Small intestine (tissue), 7 donors: ENCODE measurements around the gene PROZ. TPM values are rescaled to one million over a fixed set of nuclear protein-coding genes. Genes with fewer than 3 reads are reported as not detected.

Experiments used
- DNase-seq, 2 donors: peaks; one replicate each; pipeline versions ENCODE4 v3.0.0 to v3.0.0-alpha.2; 2013
- FAIRE-seq: peaks from 2 replicates; lab custom pipeline; 2012; peaks lifted over from hg19 to GRCh38; lab: Jason Lieb, UNC
- H3K27ac ChIP-seq, 3 donors: one replicate each; pipeline ENCODE4 v1.5.1; 2013; ENCODE audit warnings: low read length in 2 of 3, mild to moderate bottlenecking in 2 of 3, control low read depth in 1 of 3, inconsistent platforms in 1 of 3, low read depth in 1 of 3, moderate library complexity in 1 of 3
- H3K27me3 ChIP-seq, 3 donors: one replicate each; pipeline ENCODE4 v1.6.1; 2013; ENCODE audit warnings: low read length in 3 of 3, inconsistent platforms in 1 of 3; ENCODE audit not compliant: control insufficient read depth in 3 of 3, insufficient read depth in 3 of 3
- H3K36me3 ChIP-seq, 3 donors: one replicate each; pipeline ENCODE4 v1.6.1; 2013; ENCODE audit warnings: low read length in 3 of 3, inconsistent platforms in 1 of 3, low read depth in 1 of 3, mild to moderate bottlenecking in 1 of 3, moderate library complexity in 1 of 3; ENCODE audit not compliant: control insufficient read depth in 3 of 3, insufficient read depth in 2 of 3
- H3K4me1 ChIP-seq, 3 donors: one replicate each; pipeline ENCODE4 v1.6.1; 2013; ENCODE audit warnings: low read length in 2 of 3, inconsistent platforms in 1 of 3, low read depth in 1 of 3, mild to moderate bottlenecking in 1 of 3, moderate library complexity in 1 of 3; ENCODE audit not compliant: control insufficient read depth in 3 of 3, insufficient read depth in 2 of 3
- H3K4me3 ChIP-seq, 3 donors: one replicate each; pipeline ENCODE4 v1.5.1; 2013; ENCODE audit warnings: low read length in 3 of 3, control low read depth in 1 of 3, inconsistent platforms in 1 of 3, low read depth in 1 of 3, mild to moderate bottlenecking in 1 of 3, moderate library complexity in 1 of 3
- H3K9me3 ChIP-seq, 2 donors: one replicate each; pipeline ENCODE4 v1.6.1; 2013; ENCODE audit warnings: low read depth in 1 of 2, low read length in 1 of 2; ENCODE audit not compliant: control insufficient read depth in 2 of 2, insufficient read depth in 1 of 2
- WGBS, 3 donors: extraction: QIAGEN DNeasy Blood & Tissue Kit; methylation state at CpG; one replicate each; pipeline ENCODE4 v1.1.7; 2013; 5-methylcytosine and 5-hydroxymethylcytosine counted together
- polyA plus RNA-seq, 4 donors: library from polyadenylated mRNA; stranded (reverse) in 3 of 4; unstranded in 1 of 4; fragments of 200-250 nt in 3 of 4; fragments of 120-200 nt in 1 of 4; gene quantifications; one replicate each; pipeline versions ENCODE4 v1.2.1 to v1.2.3, GENCODE V29; 2013
- donor health status: healthy with polysubstance abuse.
- donor health status: control.
- donor health status: control.
- donor health status: Bipolar disorder and iron deficiency.
- donor health status: healthy.

The PROZ gene
- polyA plus RNA-seq, 4 donors: 0.84 TPM; not detected in 3

DNA sequence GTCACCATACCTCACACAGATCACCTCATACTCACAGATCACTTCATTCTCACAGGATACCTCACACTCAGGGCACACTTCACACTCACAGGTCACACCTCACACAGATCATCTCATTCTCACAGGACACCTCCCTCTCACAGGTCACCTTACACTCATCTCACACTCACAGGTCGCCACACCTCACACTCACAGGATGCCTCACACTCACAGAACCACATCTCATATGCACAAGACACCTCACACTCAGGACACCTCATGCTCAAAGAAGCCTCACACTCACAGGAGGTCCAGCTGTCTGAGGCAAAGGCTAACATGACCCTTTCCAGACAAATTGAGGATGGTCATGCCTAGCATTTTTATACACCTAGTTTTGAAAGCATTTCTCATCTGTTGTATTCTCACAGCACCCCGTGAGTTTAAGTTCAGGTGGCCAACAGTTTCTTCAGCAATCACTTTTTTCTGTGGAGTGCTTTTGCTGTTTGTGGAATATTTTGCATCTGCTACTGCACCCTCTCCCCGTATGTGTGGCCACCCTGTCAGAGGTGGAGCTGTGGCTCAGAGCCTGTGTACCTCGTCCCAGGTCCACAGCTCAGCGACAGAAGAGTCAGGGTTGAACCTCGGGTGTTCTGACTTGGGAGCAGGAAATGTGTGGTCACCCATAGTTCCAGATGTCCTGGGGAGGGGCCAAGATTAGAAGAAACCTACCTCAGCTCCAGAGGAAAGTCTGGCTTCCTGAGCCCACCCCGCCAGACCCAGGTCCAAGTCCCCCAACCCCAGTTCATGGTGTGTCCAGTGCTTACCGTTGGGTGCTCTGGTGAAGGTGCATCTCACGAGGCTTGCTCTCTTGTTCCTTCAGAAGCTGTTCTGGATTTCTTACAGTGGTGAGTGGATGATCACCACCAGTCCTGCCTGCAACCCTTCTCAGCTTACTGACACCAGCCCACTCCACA, 45.3 kb upstream of the PROZ start:
- Histone ChIP-seq H3K9me3 (peaks cover 0 to 7% of the 10 kb centered on the region in 2 donors), H3K27ac (no peak overlapping the region), H3K27me3 (peaks cover 6 to 21% (median 8%) of the 10 kb centered on the region in 3 donors), H3K36me3 (peaks cover 0 to 19% (median 0%) of the 10 kb centered on the region in 3 donors), H3K4me1 (no peaks in the 10 kb centered on the region), H3K4me3 (no peak overlapping the region)
- no peak for DNase-seq
- FAIRE-seq: no peak
- 33 to 55% (median 38%) methylated on average over 9 of the region's 9 CpGs for WGBS, 3 donors

GRCh38 chr13:113113846-113114271, 44.6 kb upstream of the PROZ start:
- peaks cover 0 to 23% (median 0%) of the 10 kb centered on the region in 3 donors for H3K36me3 ChIP-seq
- peaks cover 0 to 5% of the 10 kb centered on the region in 2 donors for H3K9me3 ChIP-seq
- no peak for FAIRE-seq
- no peak overlapping the region for H3K4me3 ChIP-seq
- DNase-seq: no peak
- H3K27ac ChIP-seq: no peak overlapping the region
- H3K4me1 ChIP-seq: no peaks in the 10 kb centered on the region
- WGBS, 3 donors: 87 to 89% (median 88%) methylated on average over 8 of the region's 8 CpGs
- peaks cover 6 to 21% (median 8%) of the 10 kb centered on the region in 3 donors for H3K27me3 ChIP-seq

DNA sequence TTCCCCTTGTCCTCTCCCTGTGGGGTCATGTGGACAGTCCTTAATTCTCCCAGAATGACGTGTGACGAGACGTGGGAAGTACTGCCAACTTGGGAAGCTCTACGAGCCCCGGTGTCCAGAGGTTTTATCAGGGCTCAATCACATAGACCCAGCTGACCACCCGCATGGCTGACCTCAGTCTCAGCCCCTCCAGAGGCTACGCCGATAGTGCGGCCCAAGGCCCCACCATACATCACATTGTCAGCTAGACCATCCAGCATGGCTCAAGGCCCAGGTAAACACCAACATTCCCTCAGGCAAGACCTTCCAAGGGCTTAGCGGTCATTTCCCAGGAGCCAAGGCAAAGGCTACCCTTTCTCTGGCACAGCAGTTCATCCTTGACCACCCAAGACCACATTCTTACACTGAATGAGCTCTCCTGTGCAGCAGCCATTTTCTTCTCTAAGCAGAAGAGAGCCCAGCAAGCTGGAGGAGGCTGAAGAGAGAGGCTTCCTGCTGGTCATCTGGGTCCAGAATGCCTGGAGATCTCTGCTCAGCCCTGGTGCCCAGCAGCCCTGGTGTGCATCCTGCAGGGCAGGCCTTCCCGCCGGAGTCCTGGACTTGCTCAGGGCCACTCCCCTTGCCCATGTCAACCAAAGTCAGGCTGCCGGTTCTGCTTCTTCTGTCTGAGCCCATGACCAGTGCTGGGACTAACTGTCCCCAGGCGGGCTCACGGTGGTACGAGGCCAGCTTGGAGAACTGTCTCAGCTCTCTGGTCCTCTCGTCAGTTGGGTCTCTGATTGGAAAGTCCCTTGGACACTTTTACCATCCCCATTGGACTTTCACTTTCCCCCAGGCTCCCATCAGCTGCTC, 43.7 kb upstream of the PROZ start:
- 87 to 90% (median 87%) methylated on average over 17 of the region's 17 CpGs for WGBS, 3 donors
- Histone ChIP-seq H3K4me3 (no peak overlapping the region), H3K9me3 (no peaks in the 10 kb centered on the region), H3K27ac (no peak overlapping the region), H3K4me1 (no peaks in the 10 kb centered on the region), H3K27me3 (peaks cover 6 to 12% (median 8%) of the 10 kb centered on the region in 3 donors), H3K36me3 (peaks cover 0 to 23% (median 0%) of the 10 kb centered on the region in 3 donors)
- no peak for FAIRE-seq
- DNase-seq: no peak

DNA sequence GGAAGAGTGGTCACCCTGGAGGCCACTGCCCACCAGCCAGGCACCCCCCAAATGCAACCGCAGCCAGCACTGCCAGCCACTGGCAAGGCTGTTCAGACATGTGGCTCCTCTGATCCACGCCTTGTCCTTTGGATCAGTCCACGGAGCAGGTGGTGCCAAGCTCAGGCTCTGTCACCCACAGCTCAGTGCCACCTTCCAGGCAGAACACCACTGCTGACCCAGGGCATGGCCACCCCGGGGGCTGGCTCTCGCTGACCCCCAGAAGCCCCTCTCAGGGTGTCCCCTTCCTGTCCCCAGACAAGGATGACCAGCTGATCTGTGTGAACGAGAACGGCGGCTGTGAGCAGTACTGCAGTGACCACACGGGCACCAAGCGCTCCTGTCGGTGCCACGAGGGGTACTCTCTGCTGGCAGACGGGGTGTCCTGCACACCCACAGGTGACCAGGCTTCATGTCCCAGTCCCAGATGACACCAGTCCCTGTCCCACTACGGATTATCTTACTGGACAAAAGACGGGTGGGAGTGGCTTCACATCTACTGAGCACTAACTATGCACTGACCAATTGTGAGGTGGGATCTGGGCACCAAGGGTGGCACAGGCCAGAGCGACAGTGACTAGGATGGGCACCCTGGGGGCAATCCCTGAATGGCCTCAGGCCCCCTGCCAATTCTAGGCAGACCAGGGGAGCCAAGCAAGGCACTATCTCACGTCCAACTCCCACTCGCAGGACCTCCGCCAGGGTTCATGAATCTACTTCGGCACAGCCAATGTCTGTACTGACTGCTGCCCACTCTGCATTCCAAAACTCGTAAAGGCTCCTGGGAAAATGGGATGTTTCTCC, 42.9 kb upstream of the PROZ start:
- Histone ChIP-seq H3K9me3 (no peaks in the 10 kb centered on the region), H3K36me3 (peaks cover 0 to 23% (median 0%) of the 10 kb centered on the region in 3 donors), H3K27me3 (peaks cover 5 to 6% (median 6%) of the 10 kb centered on the region in 3 donors), H3K27ac (no peak overlapping the region), H3K4me1 (no peaks in the 10 kb centered on the region), H3K4me3 (no peak overlapping the region)
- FAIRE-seq (no peak), DNase-seq (no peak)
- 76 to 83% (median 80%) methylated on average over 21 of the region's 21 CpGs for WGBS, 3 donors

- Histone ChIP-seq H3K4me1 (no peaks in the 10 kb centered on the region), H3K27ac (no peak overlapping the region), H3K9me3 (no peaks in the 10 kb centered on the region), H3K36me3 (peaks cover 0 to 23% (median 0%) of the 10 kb centered on the region in 3 donors), H3K4me3 (no peak overlapping the region), H3K27me3 (peaks cover 0 to 2% (median 0%) of the 10 kb centered on the region in 3 donors)
- FAIRE-seq (no peak), DNase-seq (no peak)
- WGBS, 3 donors: 78 to 86% (median 79%) methylated on average over 10 of the region's 10 CpGs
These were observed 42.1 kb upstream of the PROZ start for GRCh38 chr13:113116206-113116800.

GRCh38 chr13:113116871-113117271, 41.6 kb upstream of the PROZ start:
- no peak for FAIRE-seq

GRCh38 chr13:113117335-113117872, 41.0 kb upstream of the PROZ start:
- DNase-seq: no peak
- Histone ChIP-seq H3K27me3 (no peaks in the 10 kb centered on the region), H3K27ac (no peak overlapping the region), H3K4me1 (peaks cover 0 to 6% (median 0%) of the 10 kb centered on the region in 3 donors), H3K4me3 (no peak overlapping the region), H3K9me3 (no peaks in the 10 kb centered on the region), H3K36me3 (peaks cover 0 to 23% (median 0%) of the 10 kb centered on the region in 3 donors)
- FAIRE-seq: no peak
- WGBS, 3 donors: 88 to 91% (median 89%) methylated on average over 20 to 26 of the region's 26 CpGs

More at GRCh38 chr13:113116871-113117271, 41.6 kb upstream of the PROZ start:
- no peak for DNase-seq
- H3K9me3 ChIP-seq: no peaks in the 10 kb centered on the region
- peaks cover 0 to under 1% (median 0%) of the 10 kb centered on the region in 3 donors for H3K27me3 ChIP-seq
- H3K27ac ChIP-seq: no peak overlapping the region
- peaks cover 0 to 23% (median 0%) of the 10 kb centered on the region in 3 donors for H3K36me3 ChIP-seq
- H3K4me3 ChIP-seq: no peak overlapping the region
- WGBS, 3 donors: 84 to 92% (median 88%) methylated on average over 10 of the region's 10 CpGs
- H3K4me1 ChIP-seq: peaks cover 0 to under 1% (median 0%) of the 10 kb centered on the region in 3 donors
